Activated naive CD4-positive, alpha-beta T cell treated with Interleukin-2 at 50 U/mL for 16 hours (primary cell): Measurements from ENCODE around the gene ABCB9.
"Not testable (repeated sequence)": the region's sequence is repeated elsewhere in the genome, so short reads cannot be mapped to it uniquely, and the experiment has no call there.

Source experiments
- DNase-seq: peaks from one replicate; pipeline ENCODE4 v3.0.0-alpha.2; 2020

ABCB9 gene

GRCh38 chr12:122965851-122966742 is at the start of gene ABCB9:
Gene ABCB9, minus strand, starts transcription at chr12:122966463. Its CDS starts 6,228 bp downstream, at chr12:122960235.
- peak; percentile 90 for DNase-seq

GRCh38 chr12:123014473-123014872 is 48.2 kb upstream of the ABCB9 start:
- not testable (repeated sequence) for DNase-seq

- DNase-seq: no peak
These were observed 47.2 kb upstream of the ABCB9 start for GRCh38 chr12:123013185-123014095.

- DNase-seq: no peak
These were observed 45.4 kb upstream of the ABCB9 start for GRCh38 chr12:123011701-123012100.

GRCh38 chr12:123010681-123011080 is 44.4 kb upstream of the ABCB9 start:
- DNase-seq: no peak

GRCh38 chr12:123010110-123010509 is 43.8 kb upstream of the ABCB9 start:
- DNase-seq: no peak

GRCh38 chr12:123006977-123007376 is 40.7 kb upstream of the ABCB9 start:
- DNase-seq: no peak

GRCh38 chr12:123005081-123005626 is 38.9 kb upstream of the ABCB9 start:
- no peak for DNase-seq

- no peak for DNase-seq
These were observed 38.0 kb upstream of the ABCB9 start for GRCh38 chr12:123004287-123004686.

- no peak for DNase-seq
These were observed 37.0 kb upstream of the ABCB9 start for GRCh38 chr12:123003257-123003656.

- no peak for DNase-seq
These were observed 35.2 kb upstream of the ABCB9 start for GRCh38 chr12:123001464-123001863.

GRCh38 chr12:123000578-123000977 is 34.3 kb upstream of the ABCB9 start:
- no peak for DNase-seq

GRCh38 chr12:122999986-123000420 is 33.7 kb upstream of the ABCB9 start:
- no peak for DNase-seq

GRCh38 chr12:122999196-122999946 is 33.1 kb upstream of the ABCB9 start:
- DNase-seq: no peak

- no peak for DNase-seq
These were observed 32.1 kb upstream of the ABCB9 start for GRCh38 chr12:122998316-122998715.

- DNase-seq: no peak
These were observed 31.3 kb upstream of the ABCB9 start for GRCh38 chr12:122997343-122998250.

- DNase-seq: no peak
These were observed 30.5 kb upstream of the ABCB9 start for GRCh38 chr12:122996621-122997342.

GRCh38 chr12:122996188-122996601 is 29.9 kb upstream of the ABCB9 start:
- no peak for DNase-seq

- no peak for DNase-seq
These were observed 29.4 kb upstream of the ABCB9 start for GRCh38 chr12:122995503-122996187.
